GM20000 (cell line): Measurements from ENCODE around the gene FLCN.
"Not testable (repeated sequence)": the region's sequence is repeated elsewhere in the genome, so short reads cannot be mapped to it uniquely, and the experiment has no call there.

Experiments used
- DNase-seq: peaks from one replicate; pipeline ENCODE4 v3.0.0; 2012; ENCODE audit warnings: low spot score
- TF ChIP-seq, protein P1 (sequence below): IDR thresholded peaks from 2 replicates; pipeline ENCODE4 v1.5.1; 2012; ENCODE audit warnings: mild to moderate bottlenecking, control low read depth; ENCODE audit errors: extremely low read depth, missing control alignments

FLCN gene

DNA sequence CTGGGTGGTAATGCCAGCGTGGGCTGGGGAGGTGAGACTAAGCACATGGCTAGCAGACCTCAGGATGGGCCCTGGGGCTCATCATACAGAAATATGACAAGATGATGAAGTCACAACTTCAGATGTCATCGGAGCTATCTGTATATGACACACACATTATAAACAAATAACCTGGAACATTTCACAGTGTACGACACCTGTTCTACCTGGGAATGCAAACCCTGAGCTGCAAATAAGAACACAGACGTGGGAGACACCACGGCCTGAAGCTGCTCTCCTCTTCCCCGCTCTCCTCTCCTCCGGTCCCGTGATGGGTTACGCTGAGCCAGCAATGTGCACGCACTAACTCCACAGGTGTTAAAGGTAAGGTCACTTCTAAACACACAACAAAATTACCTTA lies 35.7 kb downstream of the FLCN start:
- no peak for DNase-seq
- TF ChIP-seq, protein P1, sequence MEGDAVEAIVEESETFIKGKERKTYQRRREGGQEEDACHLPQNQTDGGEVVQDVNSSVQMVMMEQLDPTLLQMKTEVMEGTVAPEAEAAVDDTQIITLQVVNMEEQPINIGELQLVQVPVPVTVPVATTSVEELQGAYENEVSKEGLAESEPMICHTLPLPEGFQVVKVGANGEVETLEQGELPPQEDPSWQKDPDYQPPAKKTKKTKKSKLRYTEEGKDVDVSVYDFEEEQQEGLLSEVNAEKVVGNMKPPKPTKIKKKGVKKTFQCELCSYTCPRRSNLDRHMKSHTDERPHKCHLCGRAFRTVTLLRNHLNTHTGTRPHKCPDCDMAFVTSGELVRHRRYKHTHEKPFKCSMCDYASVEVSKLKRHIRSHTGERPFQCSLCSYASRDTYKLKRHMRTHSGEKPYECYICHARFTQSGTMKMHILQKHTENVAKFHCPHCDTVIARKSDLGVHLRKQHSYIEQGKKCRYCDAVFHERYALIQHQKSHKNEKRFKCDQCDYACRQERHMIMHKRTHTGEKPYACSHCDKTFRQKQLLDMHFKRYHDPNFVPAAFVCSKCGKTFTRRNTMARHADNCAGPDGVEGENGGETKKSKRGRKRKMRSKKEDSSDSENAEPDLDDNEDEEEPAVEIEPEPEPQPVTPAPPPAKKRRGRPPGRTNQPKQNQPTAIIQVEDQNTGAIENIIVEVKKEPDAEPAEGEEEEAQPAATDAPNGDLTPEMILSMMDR, result no peak

DNA sequence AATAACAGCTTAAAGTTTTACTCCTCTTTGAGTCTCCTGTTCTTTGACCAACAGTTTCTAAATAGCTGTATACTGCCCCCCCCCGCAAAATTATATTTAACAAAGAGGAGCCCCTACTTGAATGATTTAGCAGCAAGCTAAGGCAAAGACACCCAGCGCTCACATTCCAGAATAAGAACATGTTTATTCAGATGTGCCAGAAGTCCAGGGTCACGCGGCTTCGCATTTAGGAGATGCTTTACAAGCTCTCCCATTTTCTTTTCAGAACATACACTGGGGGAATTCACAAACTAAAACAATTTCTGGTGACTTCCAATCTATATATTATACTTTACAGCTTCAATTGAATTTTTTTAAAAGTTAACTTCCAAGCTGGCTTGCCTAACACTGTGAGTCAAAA lies 36.1 kb downstream of the FLCN start:
- TF ChIP-seq, protein P1, result no peak
- no peak for DNase-seq

DNA sequence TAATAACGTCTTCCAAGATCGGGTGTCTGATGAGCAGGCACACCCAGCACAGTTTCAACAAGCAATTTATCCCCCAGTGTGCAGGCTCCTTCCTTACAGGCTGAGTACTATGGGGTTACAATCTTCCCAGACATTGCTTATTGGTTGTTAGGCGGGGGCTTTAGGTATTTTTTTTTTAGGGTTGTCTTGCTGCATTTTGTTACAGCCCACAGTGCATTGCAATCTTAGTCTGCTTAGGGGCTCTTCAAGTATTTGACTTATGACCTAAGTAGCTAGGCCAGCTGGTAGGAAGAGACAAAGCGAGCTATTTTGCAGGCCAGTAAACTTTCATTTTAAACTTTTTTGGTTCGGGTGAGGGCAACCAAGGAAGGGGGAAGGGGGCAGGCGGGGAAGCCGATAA lies 36.7 kb downstream of the FLCN start:
- TF ChIP-seq, protein P1, result no peak
- no peak for DNase-seq

DNA sequence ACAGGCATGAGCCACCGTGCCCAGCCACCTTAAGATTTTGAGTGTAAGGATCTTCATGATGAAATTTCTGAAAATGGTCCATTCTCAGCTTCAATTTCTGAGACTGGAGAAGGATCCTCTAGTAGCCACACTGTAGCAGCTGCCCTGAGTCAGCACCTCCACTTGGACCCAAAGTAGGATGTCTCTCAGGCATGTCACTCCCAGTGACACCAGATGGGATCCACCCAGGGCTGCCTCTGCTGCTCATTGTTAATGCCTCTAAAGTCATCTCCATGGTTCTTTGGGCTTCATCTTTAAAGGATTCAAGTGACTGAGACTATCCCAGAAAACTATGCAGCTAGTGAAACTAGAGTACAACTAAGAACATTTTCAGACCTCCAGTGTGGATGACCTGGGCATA lies 38.7 kb downstream of the FLCN start:
- DNase-seq, result no peak
- TF ChIP-seq, protein P1, result no peak

DNA sequence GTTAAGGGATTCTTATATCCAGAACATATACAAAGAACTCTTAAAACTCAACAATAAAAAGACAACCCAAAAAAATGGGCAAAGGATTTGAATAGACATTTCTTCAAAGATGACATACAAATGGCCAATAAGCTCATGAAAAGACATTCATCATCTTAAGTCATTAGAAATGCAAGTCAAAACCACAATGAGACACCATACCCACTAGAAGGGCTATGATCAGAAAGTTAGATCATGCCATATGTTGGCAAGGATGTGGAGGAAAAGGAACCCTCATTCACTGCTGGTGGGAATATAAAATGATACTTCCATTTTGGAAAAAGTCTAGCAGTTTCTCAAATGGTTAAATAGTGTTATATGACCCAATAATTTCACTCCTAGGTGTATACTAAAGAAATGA lies 40.2 kb downstream of the FLCN start:
- no peak for DNase-seq
- TF ChIP-seq, protein P1, result no peak

DNA sequence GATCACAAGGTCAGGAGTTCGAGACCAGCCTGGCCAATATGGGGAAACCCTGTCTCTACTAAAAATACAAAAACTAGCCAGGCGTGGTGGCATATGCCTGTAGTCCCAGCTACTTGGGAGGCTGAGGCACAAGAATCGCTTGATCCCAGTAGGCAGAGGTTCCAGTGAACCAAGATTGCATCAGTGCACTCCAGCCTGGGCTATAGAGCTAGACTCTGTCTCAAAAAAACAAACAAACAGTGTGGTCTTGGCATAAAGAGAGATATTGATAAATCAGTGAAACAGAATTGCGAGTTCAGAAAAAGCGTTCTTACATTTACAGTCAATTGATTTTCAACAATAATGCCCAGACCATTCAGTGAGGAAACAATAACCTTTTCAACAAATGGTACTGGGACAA lies 41.5 kb downstream of the FLCN start:
- not testable (repeated sequence) for DNase-seq

DNA sequence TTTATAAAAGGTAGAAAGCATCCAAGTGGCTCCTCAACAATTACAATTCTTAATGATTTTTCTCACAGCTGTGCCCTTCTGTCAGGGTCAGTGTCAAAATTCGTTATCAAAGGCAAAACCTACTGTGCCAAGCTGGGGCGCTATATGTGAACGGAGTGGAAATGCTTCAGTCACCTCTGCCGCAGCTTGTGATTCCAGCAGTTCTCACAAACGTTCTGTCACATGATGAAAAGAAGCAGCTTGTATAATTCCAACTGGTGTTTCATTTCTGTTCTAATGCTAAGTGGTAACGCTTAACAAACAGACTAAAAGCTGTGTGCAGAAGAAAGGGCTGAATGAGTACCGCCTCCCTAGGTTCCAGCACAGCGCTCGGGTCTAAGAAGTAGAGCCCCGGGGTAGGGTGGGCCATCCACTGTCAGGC lies 45.0 kb downstream of the FLCN start:
- TF ChIP-seq, protein P1, result no peak
- DNase-seq, result no peak

DNA sequence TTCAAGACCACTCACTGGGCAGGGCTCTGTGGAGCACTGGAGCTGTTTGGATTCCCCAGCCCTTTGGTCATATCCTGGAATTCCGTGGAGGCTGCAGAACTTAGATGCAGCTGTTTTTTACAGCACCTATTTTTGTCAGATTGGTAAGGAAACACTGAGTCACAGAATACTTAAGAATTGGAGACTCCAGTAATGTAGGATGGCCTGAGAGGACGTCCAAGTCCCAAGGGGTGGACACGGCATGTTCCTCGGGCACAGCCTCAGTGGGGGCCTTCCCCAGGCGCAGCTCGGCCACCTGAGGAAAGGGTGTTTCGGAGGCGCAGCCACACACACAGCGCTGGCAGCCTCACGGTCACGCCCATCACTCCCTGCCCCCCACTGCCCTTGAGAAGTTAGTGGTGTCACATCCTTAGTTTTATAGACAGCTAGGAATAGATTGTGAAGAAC lies 45.6 kb downstream of the FLCN start:
- DNase-seq, result no peak
- TF ChIP-seq, protein P1, result no peak
